K562 (cell line): ENCODE results near the gene DCAF16. TPM values are rescaled to one million over a fixed set of nuclear protein-coding genes. Genes with fewer than 3 reads are reported as not detected.

Experiments
- ATAC-seq: fragments of 200-7000 bp; cut with Tn5 transposase; 3 replicates; pipeline ENCODE4 v1.9.1; 2020; ENCODE audit warnings: moderate library complexity
- BruUV-seq: library from RNA; stranded (reverse); fragments of 400-500 nt; replicated peaks from 2 replicates; lab custom pipeline; 2021; lab: Mats Ljungman, UMichigan
- CTCF ChIA-PET: fragments of 300-600 bp; formaldehyde crosslinking; extraction: SDS; loops from one replicate; lab custom pipeline; 2021; ENCODE audit warnings: low intra/inter-chr PET ratio; lab: Yijun Ruan, JAX
- POLR2A ChIA-PET: fragments of 300-600, 350-650 bp; sonication (Branson Sonifier 250); formaldehyde crosslinking; extraction: SDS; loops from one replicate; lab custom pipeline; 2021; ENCODE audit warnings: antibody characterized with exemption, inconsistent platforms; lab: Yijun Ruan, JAX
- DNase-seq, 4 experiments: peaks; one replicate each; pipeline versions ENCODE4 v3.0.0 to v3.0.0-alpha.2; 2011 to 2018; ENCODE audit warnings: low spot score in 3 of 4, mixed read lengths in 3 of 4; ENCODE audit errors: extremely low read depth in 1 of 4
- FAIRE-seq: peaks from 2 replicates; lab custom pipeline; 2011; peaks lifted over from hg19 to GRCh38; lab: Jason Lieb, UNC
- H2AFZ ChIP-seq: 2 replicates; pipeline ENCODE4 v1.6.0; 2011; ENCODE audit warnings: low read depth, low read length, control low read depth, inconsistent platforms
- H3K27ac ChIP-seq: fragments of 200-600 bp; 3 replicates; pipeline ENCODE4 v1.8.0; 2011; ENCODE audit warnings: low read depth, mild to moderate bottlenecking, control low read depth, inconsistent platforms, low read length, moderate library complexity, mixed read lengths; ENCODE audit errors: extremely low read depth
- H3K27me3 ChIP-seq, 2 experiments: fragments of 300-600 bp in 1 of 2; 2 replicates in 1 of 2; 3 replicates in 1 of 2; pipeline versions ENCODE4 v1.6.0 to v1.8.0; 2011; ENCODE audit warnings: inconsistent platforms in 2 of 2, low read length in 2 of 2, mild to moderate bottlenecking in 1 of 2, mixed read lengths in 1 of 2, moderate library complexity in 1 of 2; ENCODE audit not compliant: control insufficient read depth in 2 of 2, insufficient read depth in 2 of 2
- H3K36me3 ChIP-seq: fragments of 300-600 bp; 3 replicates; pipeline ENCODE4 v1.8.0; 2011; ENCODE audit warnings: mild to moderate bottlenecking, low read length, inconsistent platforms; ENCODE audit not compliant: control insufficient read depth, insufficient read depth
- H3K4me1 ChIP-seq, 2 experiments: fragments of 200-600 bp in 1 of 2; replicated peaks in 1 of 2; 2 replicates in 1 of 2; 3 replicates in 1 of 2; pipeline versions ENCODE4 v1.5.1 to v1.8.0; 2011; ENCODE audit warnings: inconsistent platforms in 2 of 2, low read length in 2 of 2, mild to moderate bottlenecking in 1 of 2, mixed read lengths in 1 of 2, moderate library complexity in 1 of 2; ENCODE audit not compliant: control insufficient read depth in 2 of 2, insufficient read depth in 2 of 2
- H3K4me2 ChIP-seq: 2 replicates; pipeline ENCODE4 v1.6.1; 2011; ENCODE audit warnings: low read length, control low read depth, inconsistent platforms, mixed read lengths; ENCODE audit not compliant: insufficient read depth
- H3K4me3 ChIP-seq: fragments of 200-600 bp; sonication (generic), shearing (Covaris generic); 2 replicates; pipeline ENCODE4 v1.5.1; 2016; ENCODE audit warnings: control low read depth, inconsistent platforms
- H3K79me2 ChIP-seq: fragments of 200-600 bp; 3 replicates; pipeline ENCODE4 v1.8.0; 2011; ENCODE audit warnings: low read length, inconsistent platforms; ENCODE audit not compliant: control insufficient read depth, insufficient read depth
- H3K9ac ChIP-seq, 2 experiments: 2 replicates each; pipeline versions ENCODE4 v1.6.0 to v1.6.1; 2011; ENCODE audit warnings: low read depth in 2 of 2, low read length in 2 of 2, control low read depth in 1 of 2, inconsistent platforms in 1 of 2, mild to moderate bottlenecking in 1 of 2, mixed read lengths in 1 of 2; ENCODE audit not compliant: insufficient read depth in 1 of 2
- H3K9me1 ChIP-seq: one replicate; pipeline ENCODE4 v1.6.0; 2011; ENCODE audit warnings: inconsistent platforms, mild to moderate bottlenecking, low read length, moderate library complexity; ENCODE audit not compliant: control insufficient read depth, insufficient read depth
- H3K9me3 ChIP-seq: replicated peaks from 2 replicates; pipeline ENCODE4 v1.5.1; 2011; ENCODE audit warnings: low read depth, low read length, inconsistent platforms; ENCODE audit not compliant: control insufficient read depth, insufficient read depth
- H4K20me1 ChIP-seq: replicated peaks from 2 replicates; pipeline ENCODE4 v1.6.1; 2011; ENCODE audit warnings: low read length, inconsistent platforms, mixed read lengths; ENCODE audit not compliant: control insufficient read depth, insufficient read depth
- CGGBP1 ChIP-seq: fragments of 250-450 bp; sonication (Bioruptor Pico); IDR thresholded peaks from 2 replicates; pipeline ENCODE4 v1.9.0; 2021; ENCODE audit warnings: mild to moderate bottlenecking
- ETV6 ChIP-seq, 3 experiments: fragments of 150-350 bp in 1 of 3; sonication (generic) in 1 of 3; formaldehyde crosslinking in 1 of 3; IDR thresholded peaks; 2 replicates each; pipeline versions ENCODE4 v1.6.1 to v1.8.0; 2014 to 2022; ENCODE audit warnings: borderline replicate concordance in 2 of 3, low read depth in 2 of 3, antibody characterized with exemption in 1 of 3, low read length in 1 of 3, mild to moderate bottlenecking in 1 of 3, missing genetic modification reagents in 1 of 3
- FOXP1 ChIP-seq: sonication (generic); formaldehyde crosslinking; IDR thresholded peaks from 2 replicates; pipeline ENCODE4 v1.8.0; 2022; ENCODE audit warnings: mild to moderate bottlenecking, missing genetic modification reagents
- FOXP4 ChIP-seq: sonication (generic); formaldehyde crosslinking; IDR thresholded peaks from 2 replicates; pipeline ENCODE4 v1.8.0; 2022; ENCODE audit warnings: mild to moderate bottlenecking, missing genetic modification reagents, borderline replicate concordance
- HDAC2 ChIP-seq: fragments of 450-650 bp; IDR thresholded peaks from 2 replicates; pipeline ENCODE4 v1.6.1; 2016; ENCODE audit warnings: mild to moderate bottlenecking
- HMGN3 ChIP-seq: IDR thresholded peaks from 2 replicates; pipeline ENCODE4 v1.6.1; 2011; ENCODE audit warnings: borderline replicate concordance, low read depth, mild to moderate bottlenecking, mixed read lengths, low read length; ENCODE audit not compliant: insufficient read length; ENCODE audit errors: extremely low read depth
- KAT2B ChIP-seq: IDR thresholded peaks from one replicate; pipeline ENCODE4 v1.6.1; 2012; ENCODE audit warnings: low read depth, mild to moderate bottlenecking, control low read depth, inconsistent platforms, low read length, moderate library complexity
- RFX5 ChIP-seq: IDR thresholded peaks from 2 replicates; pipeline ENCODE4 v1.6.1; 2011; ENCODE audit warnings: low read depth, mild to moderate bottlenecking, improper control_type of control experiment, low read length
- STAG1 ChIP-seq: sonication (generic); formaldehyde crosslinking; IDR thresholded peaks from 2 replicates; pipeline ENCODE4 v1.5.0; 2020; ENCODE audit warnings: missing genetic modification reagents, borderline replicate concordance
- ZBTB9 ChIP-seq: fragments of 450-650 bp; formaldehyde crosslinking; IDR thresholded peaks from 2 replicates; pipeline ENCODE4 v1.4.0; 2020; ENCODE audit warnings: mild to moderate bottlenecking, moderate library complexity
- ZFX ChIP-seq: sonication (generic); formaldehyde crosslinking; IDR thresholded peaks from 2 replicates; pipeline ENCODE4 v1.8.0; 2022; ENCODE audit warnings: mild to moderate bottlenecking, missing genetic modification reagents, moderate library complexity
- ZNF41 ChIP-seq: fragments of 250-450 bp; sonication (Bioruptor Pico); conservative IDR thresholded peaks from 2 replicates; pipeline ENCODE4 v1.4.0; 2020; ENCODE audit warnings: mild to moderate bottlenecking
- ZNF586 ChIP-seq: fragments of 450-650 bp; formaldehyde crosslinking; conservative IDR thresholded peaks from 2 replicates; pipeline ENCODE4 v1.4.0; 2020; ENCODE audit warnings: mild to moderate bottlenecking, moderate library complexity
- ZNF76 ChIP-seq: fragments of 250-450 bp; sonication (Bioruptor Pico); IDR thresholded peaks from 2 replicates; pipeline ENCODE4 v1.4.0; 2020; ENCODE audit warnings: mild to moderate bottlenecking, moderate library complexity, borderline replicate concordance
- ZSCAN29 ChIP-seq: fragments of 450-650 bp; IDR thresholded peaks from 2 replicates; pipeline ENCODE4 v1.6.1; 2017
- WGBS: fragments of 100-300 bp; shearing (Covaris generic); methylation state at CpG from one replicate; pipeline ENCODE4 v1.1.6; 2016; ENCODE audit warnings: low coverage, mixed read lengths; ENCODE audit not compliant: insufficient coverage; ENCODE audit errors: missing lambda C conversion rate; 5-methylcytosine and 5-hydroxymethylcytosine counted together
- in situ Hi-C: fragments of 300-500 bp; cut with MboI; formaldehyde crosslinking; loops from 4 replicates; pipeline ENCODE4 v1.15.0; 2018; ENCODE audit warnings: inconsistent platforms, mixed read lengths
- intact Hi-C: fragments of 100-400 bp; cut with micrococcal nuclease; formaldehyde crosslinking; loops from 2 replicates; pipeline ENCODE4 v1.14.2; 2022
- polyA plus RNA-seq, 8 experiments: library from polyadenylated mRNA; depleted of rRNA in 4 of 8; stranded (reverse) in 5 of 8; unstranded in 3 of 8; fragments of >200 nt; fragmentation: Nextera tagmentation in 2 of 8; fragmentation: Illumina TruSeq in 1 of 8; extraction: Ambion mirVana in 2 of 8; extraction: Trizol in 1 of 8; gene quantifications; 2 replicates each; pipeline versions ENCODE4 v1.2.1 to v1.2.3, GENCODE V29; 2011 to 2014; ENCODE audit warnings: inconsistent platforms in 1 of 8, missing spikeins in 1 of 8
- total RNA-seq, 7 experiments: library from RNA; depleted of rRNA in 6 of 7; stranded (reverse); fragments of >200 nt in 6 of 7; fragmentation: Illumina TruSeq in 2 of 7; extraction: Trizol in 2 of 7; gene quantifications; 2 replicates each; pipeline versions ENCODE4 v1.2.1 to v1.2.3, GENCODE V29; 2011 to 2021; ENCODE audit warnings: low replicate concordance in 1 of 7
- TF ChIP-seq, protein P1 (sequence below): fragments of 250-450 bp; sonication (Bioruptor Pico); IDR thresholded peaks from 2 replicates; pipeline ENCODE4 v1.4.0; 2020

DCAF16 gene
- total and polyA plus RNA-seq, 9 of the 15 experiments (the other 6 are each of a cell fraction or from before 2014, with no cell fraction given): 20.5 to 82.8 (median 67.8) TPM

DNA sequence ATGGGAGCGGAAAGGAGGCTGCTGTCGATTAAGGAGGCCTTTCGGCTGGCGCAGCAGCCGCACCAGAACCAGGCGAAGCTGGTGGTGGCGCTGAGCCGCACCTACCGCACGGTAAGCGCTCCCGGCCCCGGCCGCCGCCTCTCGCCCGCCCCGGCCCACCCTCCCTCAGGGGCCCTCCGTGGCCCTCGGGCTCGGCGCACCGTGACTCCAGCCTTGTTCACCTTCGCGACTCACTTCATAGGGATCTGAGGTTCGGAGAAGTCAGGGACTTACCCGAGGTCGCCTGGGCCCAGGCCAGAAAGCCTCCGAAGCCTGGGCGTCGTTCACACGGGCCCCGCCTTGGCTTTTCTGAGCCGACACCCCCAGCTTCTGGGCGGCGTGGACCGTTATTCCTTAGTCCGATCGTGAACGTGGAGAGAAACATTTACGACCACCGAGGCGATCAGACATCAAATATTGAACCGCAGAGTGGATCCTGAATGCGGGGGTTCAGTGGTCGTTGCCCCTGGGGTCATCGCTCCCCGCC, 584 bp upstream of the DCAF16 start:
- no peak for FAIRE-seq
- ChIA-PET CTCF (no interaction called here), POLR2A (interaction anchor here (0.5 to 1.7 kb wide), 4 partner anchors 13 to 153 kb away, joined by 3 to 10 read pairs (median 3); no protein-coding TSS in a partner anchor)
- Histone ChIP-seq H3K79me2 (peaks cover 99% of the 10 kb centered on the region), H3K9ac (peak overlapping the region; percentile 97 to 100), H3K27ac (peak overlapping the region; percentile 96), H4K20me1 (peaks cover 11% of the 10 kb centered on the region), H3K4me3 (peak overlapping the region; percentile 65), H3K4me2 (peak overlapping the region; percentile 95), H3K9me1 (no peaks in the 10 kb centered on the region), H3K36me3 (peaks cover 55% of the 10 kb centered on the region), H3K4me1 (peaks cover 3 to 10% of the 10 kb centered on the region in 2 experiments; a peak in 4 of 5 replicates), H3K9me3 (no peaks in the 10 kb centered on the region), H2AFZ (peak overlapping the region; percentile 85), H3K27me3 (no peaks in the 10 kb centered on the region)
- ATAC-seq: peak; percentile 56
- intact Hi-C loops: loop anchor here (2.0 kb wide), 1 partner anchor 210 kb away; the partner anchor contains the start of gene LCORL
- in situ Hi-C loops: no loop called here
- BruUV-seq: no TSS peak
- WGBS: under 1% methylated on average over 32 of the region's 48 CpGs
- DNase-seq: peak in 2 of 4 experiments; percentile 46 to 61
- no peak for TF ChIP-seq HDAC2
- TF ChIP-seq STAG1 (CRISPR knock-in tag): peak; percentile 23; the same call in 1 of the 2 replicates
- TF ChIP-seq ZNF41: no peak
- TF ChIP-seq FOXP1 (CRISPR knock-in tag): no peak
- peak; percentile 14 for TF ChIP-seq HMGN3
- peak; percentile 91; the same call in 1 of the 2 replicates for TF ChIP-seq ZFX (CRISPR knock-in tag)
- no peak; the same call in 1 of the 2 replicates for TF ChIP-seq FOXP4 (CRISPR knock-in tag)
- TF ChIP-seq RFX5: no peak
- TF ChIP-seq ZBTB9 (CRISPR knock-in tag): no peak
- no peak for TF ChIP-seq ETV6 (IDR thresholded peaks at IDR 0.05; ENCODE audit: borderline replicate concordance in 1 of 2, low read depth in 2 of 2, low read length in 1 of 2)
- no peak for TF ChIP-seq ETV6 (CRISPR knock-in tag; IDR thresholded peaks at IDR 0.05; ENCODE audit: borderline replicate concordance)
- TF ChIP-seq, protein P1, sequence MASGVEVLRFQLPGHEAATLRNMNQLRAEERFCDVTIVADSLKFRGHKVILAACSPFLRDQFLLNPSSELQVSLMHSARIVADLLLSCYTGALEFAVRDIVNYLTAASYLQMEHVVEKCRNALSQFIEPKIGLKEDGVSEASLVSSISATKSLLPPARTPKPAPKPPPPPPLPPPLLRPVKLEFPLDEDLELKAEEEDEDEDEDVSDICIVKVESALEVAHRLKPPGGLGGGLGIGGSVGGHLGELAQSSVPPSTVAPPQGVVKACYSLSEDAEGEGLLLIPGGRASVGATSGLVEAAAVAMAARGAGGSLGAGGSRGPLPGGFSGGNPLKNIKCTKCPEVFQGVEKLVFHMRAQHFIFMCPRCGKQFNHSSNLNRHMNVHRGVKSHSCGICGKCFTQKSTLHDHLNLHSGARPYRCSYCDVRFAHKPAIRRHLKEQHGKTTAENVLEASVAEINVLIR (CRISPR knock-in tag): no peak
- TF ChIP-seq KAT2B: no peak
- TF ChIP-seq ZSCAN29: peak; percentile 39; the same call in 1 of the 2 replicates
- TF ChIP-seq ZNF76 (CRISPR knock-in tag): 0 out of 2 replicates have a peak, but pooled peaks have one; percentile 29
- no peak for TF ChIP-seq ZNF586
- TF ChIP-seq CGGBP1 (CRISPR knock-in tag): no peak
